ENCODE data around the gene TAS1R2.

Gene TAS1R2

DNA sequence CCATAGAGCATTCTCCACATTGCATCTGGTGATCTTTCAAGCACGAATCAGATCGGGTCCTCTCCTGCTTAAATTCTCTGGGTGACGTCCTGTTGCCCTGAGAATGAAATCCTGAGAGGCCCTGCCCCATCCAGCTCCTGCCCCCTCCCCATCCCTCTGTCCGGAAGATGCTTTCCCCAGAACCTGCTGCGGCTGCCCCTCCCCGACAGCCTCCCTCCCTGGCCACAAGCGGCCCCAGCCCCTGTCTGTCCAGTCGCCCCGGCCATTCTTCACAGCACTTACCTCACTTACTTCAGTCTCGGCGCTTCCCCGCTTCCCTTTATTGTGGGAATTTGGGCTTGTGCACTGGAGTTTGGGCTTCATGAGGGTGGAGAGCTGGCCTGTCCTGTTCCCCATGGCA is 40.3 kb downstream of the TAS1R2 start:
- DNase-seq = no peak

DNA sequence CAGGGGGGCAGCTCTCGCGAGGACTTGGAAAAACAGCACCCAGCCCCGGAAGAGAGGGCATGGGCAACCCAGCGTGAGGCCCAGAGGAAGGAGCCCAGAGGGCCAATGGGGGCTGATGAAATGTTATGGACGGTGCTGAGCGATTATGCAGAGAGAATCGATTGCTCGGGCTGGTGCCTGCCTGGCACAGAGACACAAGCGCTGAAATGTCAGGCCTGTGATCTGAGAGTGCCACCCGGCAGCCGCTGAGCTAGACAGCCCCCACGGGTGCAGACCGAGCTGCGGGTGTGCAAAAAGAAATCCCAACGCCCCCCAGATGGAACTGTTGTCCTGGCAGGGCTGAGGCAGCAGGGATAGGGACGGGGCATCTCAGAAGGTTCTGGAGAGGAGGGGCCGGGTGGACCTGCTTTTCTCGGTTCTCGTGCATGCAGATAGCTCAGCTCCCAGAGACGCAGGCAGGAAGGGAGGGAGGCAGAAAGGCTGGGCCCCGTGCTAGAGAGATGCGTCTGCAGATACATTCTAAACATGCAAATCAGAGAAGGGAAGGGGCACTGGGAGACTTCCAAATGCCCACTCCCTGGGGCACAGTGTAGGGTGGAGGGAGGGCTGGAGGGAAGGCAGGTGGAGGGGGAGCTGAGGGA is 41.5 kb downstream of the TAS1R2 start:
- DNase-seq = no peak

DNA sequence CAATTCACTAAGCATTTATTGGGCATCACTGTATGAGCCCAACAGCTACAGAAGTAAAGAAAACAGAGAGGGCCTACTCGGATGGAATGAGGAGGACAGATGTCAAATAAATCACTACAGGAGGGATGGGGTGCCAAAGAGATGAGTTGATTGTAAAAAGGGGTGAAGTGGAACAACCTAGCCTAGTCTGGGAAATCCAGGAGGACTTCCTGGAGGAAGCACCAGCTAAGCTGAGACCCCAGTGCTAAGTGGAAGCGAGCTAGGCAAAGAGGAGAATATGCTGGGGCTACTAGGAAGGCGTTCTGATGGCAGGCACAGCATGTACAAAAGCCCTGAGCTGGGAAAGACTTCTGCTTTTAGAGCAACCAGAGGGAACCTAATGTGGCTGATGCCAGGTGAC is 42.1 kb downstream of the TAS1R2 start:
- DNase-seq = no peak

DNA sequence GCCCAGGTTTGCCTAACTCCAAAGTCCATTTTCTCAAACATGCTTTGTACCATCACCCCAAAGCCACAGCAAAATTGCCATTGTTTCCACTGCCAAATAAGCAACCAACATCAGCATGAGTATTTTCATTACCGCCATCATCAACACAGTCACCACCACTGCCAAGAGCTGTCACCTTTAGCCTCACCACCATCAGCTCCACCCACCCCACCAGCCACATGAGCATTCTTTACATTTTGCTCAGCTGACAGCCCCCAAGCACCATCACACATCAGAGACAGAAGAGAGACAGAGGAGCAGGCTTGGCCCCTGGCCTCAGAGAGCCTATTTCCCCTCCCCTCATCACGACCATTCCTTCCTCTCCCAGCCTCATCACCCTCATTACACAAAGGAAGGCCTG is 42.7 kb downstream of the TAS1R2 start:
- no peak for DNase-seq

DNA sequence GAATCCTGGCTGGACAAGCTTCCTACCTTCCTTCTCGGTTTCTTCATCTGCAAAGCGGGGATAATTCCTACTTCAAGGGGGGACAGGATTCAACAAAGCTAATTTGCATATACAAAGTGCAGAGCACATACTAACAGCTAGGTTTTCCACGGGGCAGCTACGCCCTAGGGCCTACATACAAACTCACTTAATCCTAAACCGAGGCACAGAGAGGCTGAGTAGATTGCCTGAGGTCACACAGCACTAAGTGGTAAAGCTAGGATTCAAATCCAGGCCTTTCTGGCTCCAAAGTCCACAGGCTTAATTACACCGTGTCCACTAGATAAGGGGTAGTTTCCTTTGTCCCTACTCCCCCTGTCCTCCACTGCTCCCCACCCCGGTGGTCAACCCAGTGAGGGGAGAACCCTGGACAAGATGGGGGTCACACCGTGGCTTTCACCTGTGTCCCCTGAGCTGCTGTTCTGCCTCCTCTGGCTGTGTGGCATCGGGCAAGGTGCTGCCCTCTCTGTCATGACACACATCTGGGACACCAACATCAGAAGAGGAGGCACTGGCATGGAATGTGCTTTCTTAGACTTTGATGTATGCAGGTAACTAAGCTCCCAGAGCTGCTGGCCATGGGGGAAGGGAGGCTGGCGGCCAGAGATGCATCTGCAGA is 44.5 kb downstream of the TAS1R2 start:
- DNase-seq = no peak

DNA sequence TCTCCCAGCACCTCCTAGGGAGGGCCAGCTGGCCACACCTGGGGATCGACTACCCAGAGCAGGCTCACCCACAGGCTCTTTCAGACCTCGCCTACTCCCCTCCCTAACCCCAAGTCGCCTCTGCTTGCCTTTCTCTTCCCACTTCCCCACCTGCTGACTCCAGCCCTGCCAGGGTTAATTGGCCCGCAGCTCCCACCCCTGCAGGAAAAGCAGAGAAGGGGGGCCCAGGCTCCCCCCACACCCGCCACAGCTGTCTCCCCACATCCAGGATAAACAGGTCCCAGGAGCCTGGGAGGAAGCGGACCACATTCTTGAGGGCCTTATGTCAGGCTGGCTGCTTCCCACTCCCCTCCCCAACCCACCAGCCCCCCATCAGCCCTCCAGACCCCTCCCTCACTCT is 45.0 kb downstream of the TAS1R2 start:
- DNase-seq = no peak

DNA sequence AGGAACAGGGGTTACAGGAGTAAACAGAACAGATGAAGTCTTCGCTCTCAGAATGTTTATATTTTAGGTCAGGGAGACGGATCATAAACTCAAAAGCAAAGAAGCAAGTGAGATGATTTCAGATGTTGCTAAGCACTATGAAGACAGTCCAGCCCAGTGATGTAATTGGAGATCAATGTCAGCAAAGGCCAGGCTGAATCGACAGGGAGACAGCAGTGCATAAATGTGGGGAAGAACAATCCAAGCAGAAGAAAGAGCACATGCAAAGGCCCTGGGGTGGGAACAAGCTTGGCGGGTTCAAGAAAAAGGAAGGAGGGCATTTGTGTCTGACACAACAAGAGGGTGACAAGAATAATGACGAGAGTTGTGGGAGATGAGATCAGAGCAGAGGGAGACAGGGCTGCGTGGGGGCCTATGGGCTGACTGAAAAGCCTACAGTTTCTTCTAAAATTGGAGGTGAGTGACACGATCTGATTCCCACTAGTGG is 47.0 kb downstream of the TAS1R2 start:
- no peak for DNase-seq

DNA sequence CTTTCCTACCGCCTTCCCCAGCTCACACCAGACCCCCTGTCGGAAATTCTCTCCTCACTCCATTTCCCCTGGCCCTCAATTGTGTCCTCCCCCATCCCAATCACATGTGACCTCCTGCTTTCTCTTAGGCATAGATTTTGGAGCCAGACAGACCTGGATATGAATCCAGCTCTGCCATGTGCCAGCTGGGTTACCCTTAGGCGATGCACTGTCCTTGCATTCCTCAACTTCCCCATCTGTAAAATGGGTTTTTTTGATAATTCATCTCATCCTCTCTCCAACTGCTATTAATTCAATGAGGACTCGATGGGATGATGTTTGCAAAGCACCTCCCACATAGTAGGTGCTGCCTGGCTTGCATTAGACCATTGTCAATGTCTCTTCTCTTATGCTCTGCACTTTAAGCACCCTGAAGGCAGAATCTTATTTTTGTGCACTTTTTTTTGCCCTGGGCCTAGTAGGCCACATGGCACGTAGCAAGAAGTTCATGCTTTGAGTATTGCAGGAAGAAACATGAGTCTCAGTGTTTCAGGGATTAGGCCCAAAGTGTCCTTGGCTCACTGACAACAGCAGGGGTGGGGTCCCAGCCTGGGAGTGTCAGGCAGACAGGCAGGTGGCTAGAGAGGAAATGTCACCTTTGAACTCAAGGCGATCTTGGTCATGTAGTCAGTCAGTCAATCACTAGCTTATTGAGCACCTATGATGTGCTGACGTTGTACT is 47.6 kb downstream of the TAS1R2 start:
- no peak for DNase-seq

DNA sequence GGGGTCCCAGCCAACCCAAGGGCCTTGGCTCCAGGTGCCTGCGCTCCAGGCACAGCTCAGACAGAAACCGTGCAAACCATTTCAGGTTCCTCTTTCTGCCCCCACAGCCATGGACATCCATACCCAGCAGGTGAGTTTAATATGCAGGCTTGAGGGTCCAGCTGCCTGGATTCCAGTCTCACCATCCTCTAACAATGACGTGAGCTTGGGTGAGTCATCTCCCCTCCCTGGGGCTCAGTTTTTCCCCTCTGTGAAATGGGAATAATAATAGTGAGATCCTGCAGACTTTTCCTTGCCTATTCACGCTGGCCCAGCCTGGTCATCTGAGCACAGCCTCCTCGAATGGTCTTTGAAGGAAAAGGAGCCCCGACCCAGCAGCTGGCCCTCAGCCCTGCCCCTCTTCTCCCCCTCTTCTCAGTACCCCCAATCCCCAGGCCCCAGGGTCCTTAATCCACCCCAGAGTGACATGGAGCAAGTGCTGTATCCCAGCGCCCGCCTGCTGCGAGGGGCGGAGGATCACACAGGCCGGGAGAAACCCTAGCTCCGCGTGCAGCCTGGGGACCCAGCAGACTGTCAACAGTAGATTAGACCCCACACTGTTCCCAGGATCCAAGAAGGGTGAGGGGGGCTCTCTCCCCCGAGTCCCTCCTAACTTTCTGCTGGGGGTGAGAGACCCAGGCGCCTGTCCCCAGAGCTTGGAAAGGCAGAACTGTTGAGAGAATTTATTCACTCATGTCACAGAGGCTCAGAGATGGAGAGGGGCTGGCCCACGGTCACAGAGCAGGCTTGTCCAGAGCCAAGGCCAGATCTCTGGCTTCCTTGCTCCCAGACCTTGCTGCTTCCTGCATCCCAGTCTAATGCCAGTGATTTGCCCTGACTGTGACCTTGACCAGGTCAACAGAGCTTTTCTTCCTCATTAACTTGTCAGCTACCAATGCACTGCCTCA is 49.2 kb downstream of the TAS1R2 start:
- DNase-seq = no peak

DNA sequence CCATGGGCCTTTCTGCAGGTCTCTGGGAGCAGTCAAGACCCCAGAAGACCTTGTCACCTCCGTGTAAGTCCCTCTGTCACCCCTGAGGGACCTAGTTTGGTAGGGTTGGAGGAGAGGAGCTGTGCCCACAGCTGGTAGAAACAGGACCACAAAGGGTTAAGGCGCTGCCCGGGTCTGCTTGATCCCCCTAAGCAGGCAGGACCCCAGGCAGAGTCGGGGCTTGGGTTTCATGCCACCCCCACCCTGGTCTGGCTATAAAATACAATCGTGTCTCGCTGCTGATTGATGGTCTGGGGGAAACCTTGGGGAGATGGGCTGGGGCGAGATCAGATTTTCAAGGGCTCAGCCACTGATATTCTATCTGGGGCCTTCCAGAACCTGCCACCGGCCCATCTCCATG is 50.9 kb downstream of the TAS1R2 start:
- no peak for DNase-seq

DNA sequence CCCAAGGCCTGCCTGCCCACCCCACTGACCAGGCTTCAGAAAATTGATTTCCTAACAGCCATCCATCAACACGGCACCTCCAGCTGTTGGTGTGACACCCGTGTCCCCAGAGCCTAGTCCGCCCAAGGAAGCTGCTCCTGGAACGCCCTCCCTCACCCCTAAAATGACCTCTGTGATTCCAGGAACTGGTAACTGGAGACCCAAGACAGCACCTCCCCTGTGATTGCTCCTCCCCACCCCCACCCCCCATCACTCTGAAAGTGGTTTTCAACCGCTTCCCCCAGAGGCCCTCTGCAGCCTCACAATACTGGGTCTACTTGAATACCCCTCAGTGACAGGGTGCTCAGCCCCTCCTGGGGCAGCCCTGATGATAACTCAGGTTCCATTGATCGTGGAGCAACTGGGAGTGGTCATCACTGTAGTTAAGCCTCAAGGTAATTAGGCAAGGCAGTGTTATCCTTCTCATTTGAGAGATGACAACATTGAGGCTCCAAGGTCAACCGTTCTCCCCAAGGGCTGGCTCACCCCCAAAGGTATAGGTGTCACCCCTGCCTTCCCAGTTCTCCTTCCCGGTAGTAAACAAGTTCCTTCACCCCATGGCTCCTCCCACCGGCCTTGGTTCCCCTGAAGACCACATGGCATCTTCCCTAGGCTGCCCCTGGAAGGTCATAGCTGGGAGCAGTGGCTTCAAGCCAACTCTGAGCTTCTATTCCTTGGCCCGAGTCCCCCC is 52.0 kb downstream of the TAS1R2 start:
- no peak for DNase-seq

DNA sequence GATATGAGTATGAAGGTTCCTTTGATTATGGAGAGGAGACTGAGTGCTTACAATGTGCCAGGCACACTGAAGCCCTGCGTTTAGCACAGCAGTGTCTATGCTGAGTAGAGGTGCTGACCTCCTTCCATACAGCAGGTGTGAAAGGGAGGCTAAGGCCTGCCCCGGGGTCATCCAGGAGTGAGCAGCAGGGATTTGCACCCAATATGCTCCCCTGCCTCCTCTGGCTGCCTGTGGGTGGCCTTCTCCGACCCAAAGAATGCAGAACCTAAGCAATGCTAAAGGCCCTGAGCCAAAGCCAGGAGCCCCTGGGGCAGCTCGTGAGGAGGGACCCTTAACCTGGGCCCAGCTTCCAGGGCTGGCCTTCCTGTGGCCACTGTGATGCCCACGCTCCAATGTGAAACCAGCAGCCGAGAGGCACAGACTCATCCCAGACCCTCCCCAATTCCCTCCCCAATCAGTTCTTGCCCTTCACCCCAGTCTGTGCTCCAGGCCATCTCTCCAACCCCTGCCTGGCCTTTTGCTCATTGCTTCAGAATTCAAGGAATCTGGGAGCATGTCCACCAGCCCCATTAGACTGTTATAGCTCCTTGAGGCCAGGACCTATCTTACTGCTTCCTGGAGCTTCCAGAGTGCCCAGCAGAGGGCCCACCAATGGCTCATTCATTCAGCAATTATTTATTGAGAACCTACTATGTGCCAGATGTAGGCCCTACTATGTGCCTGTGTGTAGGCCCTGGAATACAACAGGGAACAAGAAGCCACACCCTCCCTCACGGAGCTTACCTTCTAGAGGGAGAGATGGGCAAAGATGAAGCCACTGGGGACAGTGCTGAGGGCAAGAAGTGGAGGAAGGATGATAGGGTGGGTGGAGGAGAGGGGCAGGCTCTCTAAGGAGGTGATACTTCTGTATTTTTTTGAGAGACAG is 53.3 kb downstream of the TAS1R2 start:
- no peak for DNase-seq

DNA sequence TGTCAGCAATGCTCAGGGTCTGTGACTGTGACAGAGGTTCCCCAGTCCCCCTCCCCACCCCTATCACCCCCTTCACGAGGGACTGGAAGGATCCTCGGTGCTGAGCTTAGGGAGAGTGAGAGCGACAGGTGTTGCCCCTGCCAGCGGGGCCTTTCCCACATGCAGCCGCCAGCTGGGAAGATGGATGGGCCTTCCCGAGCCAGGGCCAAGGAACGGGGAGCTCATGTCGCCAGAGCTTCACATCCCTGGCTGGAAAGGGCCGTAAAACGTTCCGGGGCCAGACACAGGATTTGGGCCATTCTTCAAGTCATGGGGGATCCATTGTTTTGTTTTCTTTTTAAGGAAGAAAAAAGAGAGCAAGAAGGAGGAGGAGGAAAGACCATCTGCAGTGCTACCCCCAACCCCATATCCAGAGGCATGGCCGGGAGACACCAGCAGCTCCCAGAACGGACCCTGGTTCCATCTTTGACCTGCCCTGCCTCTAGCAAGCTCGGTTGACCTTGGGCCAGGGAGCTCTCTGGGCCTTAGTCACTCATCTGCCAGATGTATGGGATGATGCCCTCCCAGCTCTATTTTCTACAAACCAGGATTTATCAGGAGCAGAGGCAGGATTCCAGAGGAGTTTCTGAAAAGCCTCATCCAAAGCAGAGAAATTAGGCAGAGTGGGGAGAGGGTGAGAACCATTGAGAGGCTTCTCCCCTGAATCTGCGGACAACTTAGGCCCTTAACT is 54.1 kb downstream of the TAS1R2 start:
- DNase-seq = no peak

DNA sequence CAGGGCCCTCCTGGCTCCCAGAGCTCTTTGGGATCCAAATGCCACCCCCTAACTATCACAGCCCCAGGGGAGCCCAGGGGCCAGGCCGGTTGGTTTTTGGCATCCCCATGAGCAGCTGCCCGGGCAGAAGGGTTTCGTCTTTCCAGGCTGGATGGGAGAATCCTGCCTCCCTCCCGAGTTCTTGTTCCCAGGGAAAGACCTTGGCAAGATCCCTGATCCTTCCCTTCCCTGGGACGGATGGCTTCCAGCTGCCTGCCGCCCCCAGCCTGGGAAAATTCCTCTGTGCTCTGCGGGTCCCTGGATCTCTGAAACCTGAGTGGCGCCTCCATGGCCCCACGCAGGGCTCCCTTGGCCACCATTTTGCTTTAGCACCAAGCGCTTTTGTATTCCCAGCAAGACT is 55.6 kb downstream of the TAS1R2 start:
- no peak for DNase-seq

DNA sequence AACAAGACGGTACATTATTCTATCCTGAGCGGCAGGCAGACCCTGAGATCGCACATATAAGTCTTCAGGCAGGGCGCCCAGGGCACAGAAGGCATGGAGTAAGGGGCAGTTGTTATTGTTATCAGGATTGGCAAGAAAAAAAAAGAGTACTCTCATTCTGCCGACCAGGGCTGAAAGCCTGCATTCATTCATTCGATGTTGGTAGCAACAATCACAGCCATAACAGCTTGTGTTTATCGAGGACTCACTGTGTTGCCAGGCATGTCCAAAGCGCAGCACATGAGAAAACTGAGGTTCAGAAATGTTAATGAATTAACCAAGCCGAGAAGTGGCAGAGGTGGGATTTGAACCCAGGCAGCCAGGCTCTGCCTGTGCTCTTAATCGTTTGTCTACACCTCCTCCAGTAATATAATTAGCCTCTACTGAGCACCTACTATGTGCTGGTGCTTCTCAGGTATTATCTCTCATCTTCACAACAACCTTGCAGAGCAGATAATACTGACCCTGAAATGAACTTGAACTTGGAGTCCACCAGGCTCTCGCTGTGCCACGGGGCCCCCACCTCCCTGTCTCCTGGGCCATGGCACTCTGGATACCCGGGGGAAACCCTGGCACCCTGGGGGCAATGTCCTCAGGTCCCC is 56.2 kb downstream of the TAS1R2 start:
- DNase-seq = no peak

DNA sequence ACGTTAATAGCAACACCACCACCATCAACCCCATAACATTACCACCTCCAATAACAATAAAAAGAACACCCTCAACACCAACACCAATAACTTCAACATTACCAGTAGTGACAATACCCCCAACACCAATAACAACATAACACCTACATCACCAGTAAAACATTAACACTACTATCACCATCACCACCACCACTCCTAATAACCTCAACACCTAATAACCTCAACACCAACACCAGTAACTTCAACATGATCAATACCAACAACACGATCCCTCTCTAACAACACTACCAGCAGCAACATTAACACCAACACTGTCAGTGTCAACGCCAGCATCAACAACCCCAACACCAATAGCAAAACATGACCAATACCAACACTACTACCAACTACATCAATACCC is 57.2 kb downstream of the TAS1R2 start:
- no peak for DNase-seq

DNA sequence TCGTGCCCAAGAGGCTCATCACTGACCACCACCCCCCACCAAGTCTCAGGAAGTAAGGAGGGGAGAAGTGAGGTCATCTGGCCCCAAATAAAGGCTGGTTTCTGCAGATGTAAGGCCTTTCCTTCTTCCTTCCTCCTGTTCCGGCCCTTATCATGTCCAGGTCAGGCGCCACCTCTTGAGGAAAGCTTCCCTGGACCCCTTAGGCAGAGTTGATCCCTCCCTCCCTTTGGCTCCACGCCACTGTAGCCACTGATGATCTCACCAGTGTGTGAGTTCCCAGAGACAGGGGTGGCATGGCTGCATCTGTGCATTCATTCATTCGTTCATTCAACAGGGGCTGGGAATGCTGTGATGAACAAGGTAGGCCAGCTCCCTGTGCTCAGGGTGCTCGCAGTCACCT is 59.2 kb downstream of the TAS1R2 start:
- DNase-seq = no peak

DNA sequence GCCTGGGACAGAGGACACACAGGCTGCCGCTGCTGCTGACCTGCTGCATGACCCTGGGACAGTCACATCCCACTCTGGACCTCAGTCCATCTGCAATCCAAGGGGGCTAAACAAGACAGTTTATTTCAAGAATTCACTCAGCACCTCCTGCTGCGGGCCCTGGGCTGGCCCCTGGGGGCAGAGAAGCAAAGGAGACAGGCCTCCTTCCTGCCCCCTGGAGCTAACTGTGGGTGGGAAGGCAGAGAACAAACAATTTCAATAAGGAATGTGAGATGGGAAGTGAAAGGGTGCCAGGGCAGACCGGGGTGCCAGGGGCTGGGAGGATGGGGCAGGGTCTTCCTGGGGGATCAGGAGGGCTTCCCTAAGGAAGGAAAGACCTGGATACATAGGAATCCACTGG is 60.0 kb downstream of the TAS1R2 start:
- DNase-seq = no peak

DNA sequence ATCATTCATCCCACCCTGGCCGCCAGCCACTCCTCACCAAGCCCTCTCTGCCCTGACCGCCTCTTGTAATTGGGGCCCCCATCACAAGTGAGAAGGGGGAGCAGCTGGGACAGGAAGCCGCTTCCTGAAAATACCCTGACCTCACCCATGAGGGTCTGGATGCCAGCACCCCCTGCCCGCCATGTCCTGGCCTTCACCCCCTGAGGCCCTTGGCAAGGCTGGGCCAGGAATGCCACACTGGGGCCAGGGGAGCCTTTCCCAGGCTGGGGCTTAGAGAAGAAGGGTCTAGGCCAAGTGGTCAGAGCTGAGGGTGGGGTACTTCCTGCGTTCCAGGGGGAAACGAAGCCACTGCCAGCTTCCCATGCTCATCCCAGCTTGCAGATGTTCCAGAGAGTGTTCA is 60.5 kb downstream of the TAS1R2 start:
- DNase-seq = no peak

DNA sequence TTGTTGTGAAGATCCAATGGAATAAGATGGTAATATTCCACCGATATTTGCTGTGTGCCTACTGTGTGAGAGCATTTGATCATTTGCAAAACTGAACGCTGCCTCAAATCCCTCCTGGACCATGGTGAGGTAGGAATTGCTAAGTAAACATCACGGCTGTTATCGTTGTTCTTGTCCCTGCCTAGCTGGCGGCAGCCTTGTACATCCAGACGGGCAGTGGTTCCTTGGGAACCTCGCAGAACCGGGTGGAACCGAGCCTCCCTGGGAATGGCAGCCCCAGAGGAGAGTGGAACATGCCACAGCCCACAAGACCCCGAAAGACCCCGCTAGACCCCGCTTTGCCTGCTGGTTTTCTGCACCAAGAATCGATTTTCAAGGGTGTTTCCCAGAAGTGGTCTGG is 60.9 kb downstream of the TAS1R2 start:
- DNase-seq = no peak

Measured in NCI-H187 treated with DMSO at 0.1 percent for 48 hours (cell line).